Coronary artery (tissue), 2 donors: ENCODE results near the gene EP300.
"Not testable (repeated sequence)": the region's sequence is repeated elsewhere in the genome, so short reads cannot be mapped to it uniquely, and the experiment has no call there.

Experiments
- DNase-seq: peaks from one replicate; pipeline ENCODE4 v3.0.0-alpha.2; 2017; ENCODE audit warnings: low spot score
- H3K27ac ChIP-seq, 2 donors: fragments of 200-600 bp; sonication (generic); one replicate each; pipeline ENCODE4 v1.5.1; 2016 to 2019
- H3K4me3 ChIP-seq: fragments of 200-600 bp; sonication (generic); 2 replicates; pipeline ENCODE4 v1.5.1; 2016; ENCODE audit warnings: mild to moderate bottlenecking, moderate library complexity
- CTCF ChIP-seq: fragments of 200-600 bp; sonication (generic); IDR thresholded peaks from one replicate; pipeline ENCODE4 v1.5.1; 2019; ENCODE audit warnings: antibody characterized with exemption

The EP300 gene

GRCh38 chr22:41127451-41127850 is 35.1 kb downstream of the EP300 start:
- TF ChIP-seq CTCF, result no peak
- no peak overlapping the region for H3K27ac ChIP-seq
- no peak overlapping the region for H3K4me3 ChIP-seq
- DNase-seq, result no peak

- no peak for DNase-seq
- H3K4me3 ChIP-seq, result no peak overlapping the region
- H3K27ac ChIP-seq, result no peak overlapping the region
- TF ChIP-seq CTCF, result no peak
Measured at GRCh38 chr22:41128606-41129005, 36.2 kb downstream of the EP300 start.

GRCh38 chr22:41132550-41132949 is 40.2 kb downstream of the EP300 start:
- DNase-seq, result no peak
- Histone ChIP-seq H3K27ac (no peak overlapping the region), H3K4me3 (no peak overlapping the region)
- no peak for TF ChIP-seq CTCF

- no peak for TF ChIP-seq CTCF
- no peak overlapping the region for H3K4me3 ChIP-seq
- H3K27ac ChIP-seq, result no peak overlapping the region
- no peak for DNase-seq
Measured at GRCh38 chr22:41140365-41140957, 48.1 kb downstream of the EP300 start.

- H3K4me3 ChIP-seq, DNase-seq, H3K27ac ChIP-seq: not testable (repeated sequence)
Measured at GRCh38 chr22:41145921-41146320, 53.5 kb downstream of the EP300 start.

GRCh38 chr22:41146573-41146972 is 54.2 kb downstream of the EP300 start:
- no peak for DNase-seq
- no peak for TF ChIP-seq CTCF
- no peak overlapping the region for H3K27ac ChIP-seq
- H3K4me3 ChIP-seq, result no peak overlapping the region

- TF ChIP-seq CTCF, result no peak
- DNase-seq, result no peak
- no peak overlapping the region for H3K4me3 ChIP-seq
- no peak overlapping the region for H3K27ac ChIP-seq
Measured at GRCh38 chr22:41147722-41148121, 55.3 kb downstream of the EP300 start.

GRCh38 chr22:41152902-41153301 is 60.5 kb downstream of the EP300 start:
- Histone ChIP-seq H3K27ac (no peak overlapping the region), H3K4me3 (no peak overlapping the region)
- TF ChIP-seq CTCF, result no peak
- no peak for DNase-seq
